ENCODE results near the gene SMAD3.

- no peak for TF ChIP-seq REST (IDR thresholded peaks at IDR 0.05; ENCODE audit: borderline replicate concordance)
- TF ChIP-seq EZH2 (IDR thresholded peaks at IDR 0.05; ENCODE audit: borderline replicate concordance, insufficient read depth, low read length, poor library complexity, severe bottlenecking): no peak
- TF ChIP-seq CTCF (IDR thresholded peaks at IDR 0.05; ENCODE audit: poor library complexity, severe bottlenecking): no peak
- no peak for TF ChIP-seq RAD21 (conservative IDR thresholded peaks at IDR 0.05)
- no peak for TF ChIP-seq EP300 (conservative IDR thresholded peaks at IDR 0.05; ENCODE audit: poor library complexity, severe bottlenecking)
These were observed 79.9 kb downstream of the SMAD3 start for GRCh38 chr15:67145312-67145610.

Data from neural cell (in vitro differentiated cells).